ENCODE results near the gene ATP8A2.

The ATP8A2 gene

GRCh38 chr13:26025196-26025595, 653.4 kb downstream of the ATP8A2 start:
- TF ChIP-seq, protein P1, sequence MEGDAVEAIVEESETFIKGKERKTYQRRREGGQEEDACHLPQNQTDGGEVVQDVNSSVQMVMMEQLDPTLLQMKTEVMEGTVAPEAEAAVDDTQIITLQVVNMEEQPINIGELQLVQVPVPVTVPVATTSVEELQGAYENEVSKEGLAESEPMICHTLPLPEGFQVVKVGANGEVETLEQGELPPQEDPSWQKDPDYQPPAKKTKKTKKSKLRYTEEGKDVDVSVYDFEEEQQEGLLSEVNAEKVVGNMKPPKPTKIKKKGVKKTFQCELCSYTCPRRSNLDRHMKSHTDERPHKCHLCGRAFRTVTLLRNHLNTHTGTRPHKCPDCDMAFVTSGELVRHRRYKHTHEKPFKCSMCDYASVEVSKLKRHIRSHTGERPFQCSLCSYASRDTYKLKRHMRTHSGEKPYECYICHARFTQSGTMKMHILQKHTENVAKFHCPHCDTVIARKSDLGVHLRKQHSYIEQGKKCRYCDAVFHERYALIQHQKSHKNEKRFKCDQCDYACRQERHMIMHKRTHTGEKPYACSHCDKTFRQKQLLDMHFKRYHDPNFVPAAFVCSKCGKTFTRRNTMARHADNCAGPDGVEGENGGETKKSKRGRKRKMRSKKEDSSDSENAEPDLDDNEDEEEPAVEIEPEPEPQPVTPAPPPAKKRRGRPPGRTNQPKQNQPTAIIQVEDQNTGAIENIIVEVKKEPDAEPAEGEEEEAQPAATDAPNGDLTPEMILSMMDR (IDR thresholded peaks at IDR 0.05; ENCODE audit: borderline replicate concordance, control extremely low read depth, extremely low read depth, insufficient read depth, missing control alignments) = no peak
- in situ Hi-C loops (cut with MboI; ENCODE audit: low sequenced_read_pairs, unreplicated experiment) = no loop called here
- DNase-seq (ENCODE audit: low spot score) = no peak

DNA sequence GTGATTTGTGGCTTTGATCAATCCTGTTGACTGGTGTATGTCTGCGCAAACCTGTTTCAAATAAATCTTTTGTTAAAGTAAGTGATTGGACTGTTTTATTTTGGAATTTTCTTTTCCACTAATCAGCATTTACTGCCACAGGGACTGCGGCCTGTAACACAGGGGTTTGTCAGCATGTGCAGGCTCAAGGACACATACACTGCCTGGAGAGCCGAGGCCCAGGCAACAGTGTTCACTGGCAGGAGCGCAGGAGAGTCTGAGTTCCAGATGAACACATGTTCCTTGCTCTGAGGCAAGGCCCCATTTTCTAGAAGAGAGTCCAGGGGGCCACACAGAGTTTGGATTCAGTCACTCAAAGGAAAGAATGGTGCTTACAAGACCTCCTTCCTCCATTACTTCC, 654.0 kb downstream of the ATP8A2 start:
- in situ Hi-C loops (cut with MboI; ENCODE audit: low sequenced_read_pairs, unreplicated experiment) = no loop called here
- TF ChIP-seq, protein P1 (IDR thresholded peaks at IDR 0.05; ENCODE audit: borderline replicate concordance, control extremely low read depth, extremely low read depth, insufficient read depth, missing control alignments) = no peak
- DNase-seq (ENCODE audit: low spot score) = no peak

- in situ Hi-C loops (cut with MboI; ENCODE audit: low sequenced_read_pairs, unreplicated experiment) = no loop called here
- TF ChIP-seq, protein P1 (IDR thresholded peaks at IDR 0.05; ENCODE audit: borderline replicate concordance, control extremely low read depth, extremely low read depth, insufficient read depth, missing control alignments) = no peak
- no peak for DNase-seq (ENCODE audit: low spot score)
Observed at GRCh38 chr13:26026211-26026610, 654.4 kb downstream of the ATP8A2 start.

DNA sequence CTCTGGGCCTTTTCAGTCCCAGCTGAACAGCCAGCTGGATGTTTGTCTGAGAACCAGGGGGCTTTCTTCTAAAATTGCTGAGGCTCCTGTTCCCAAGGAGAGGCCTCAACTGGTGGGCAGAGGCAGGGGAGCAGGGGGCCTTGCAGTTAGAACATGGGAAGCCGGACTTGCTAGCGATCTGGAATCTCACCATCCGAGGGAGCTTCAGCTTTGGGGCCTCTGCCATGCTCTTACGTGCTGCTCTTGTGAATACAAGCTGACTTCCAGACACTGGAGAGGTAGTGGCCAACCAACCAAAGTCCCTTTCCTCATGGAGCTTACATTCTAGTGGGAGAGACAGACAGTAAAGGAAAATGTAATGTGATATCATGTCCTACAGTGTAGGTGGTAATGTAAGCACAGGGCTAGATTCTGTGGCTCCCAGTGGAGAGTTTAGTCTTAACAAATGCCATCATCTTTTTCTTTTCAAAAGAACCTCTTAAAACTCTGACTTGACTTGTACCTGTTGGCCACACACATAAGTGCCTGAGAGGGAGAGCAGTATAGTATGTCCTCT, 657.9 kb downstream of the ATP8A2 start:
- in situ Hi-C loops (cut with MboI; ENCODE audit: low sequenced_read_pairs, unreplicated experiment) = no loop called here
- DNase-seq (ENCODE audit: low spot score) = no peak
- TF ChIP-seq, protein P1 (IDR thresholded peaks at IDR 0.05; ENCODE audit: borderline replicate concordance, control extremely low read depth, extremely low read depth, insufficient read depth, missing control alignments) = no peak

GRCh38 chr13:26030331-26030730, 658.6 kb downstream of the ATP8A2 start:
- in situ Hi-C loops (cut with MboI; ENCODE audit: low sequenced_read_pairs, unreplicated experiment) = no loop called here
- no peak for DNase-seq (ENCODE audit: low spot score)
- TF ChIP-seq, protein P1 (IDR thresholded peaks at IDR 0.05; ENCODE audit: borderline replicate concordance, control extremely low read depth, extremely low read depth, insufficient read depth, missing control alignments) = no peak

DNA sequence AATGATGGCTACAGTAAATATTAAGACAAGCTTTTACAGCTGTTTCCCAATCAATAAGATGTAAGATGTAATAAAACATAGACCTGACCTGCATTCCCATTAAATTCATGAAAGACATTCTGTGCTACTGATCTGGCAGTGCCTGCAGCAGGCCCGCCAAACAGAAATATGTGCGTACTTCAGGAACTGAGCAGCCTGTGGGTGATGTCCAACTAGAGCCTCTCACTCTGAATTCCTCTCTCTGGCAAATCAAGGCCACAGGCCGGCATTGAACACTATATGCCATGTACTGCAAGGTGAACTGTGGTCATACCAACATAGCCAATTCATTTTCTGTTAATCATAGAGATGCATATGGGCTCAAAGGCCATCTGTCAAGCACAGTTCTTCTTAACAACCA, 662.2 kb downstream of the ATP8A2 start:
- TF ChIP-seq, protein P1 (IDR thresholded peaks at IDR 0.05; ENCODE audit: borderline replicate concordance, control extremely low read depth, extremely low read depth, insufficient read depth, missing control alignments) = no peak
- in situ Hi-C loops (cut with MboI; ENCODE audit: low sequenced_read_pairs, unreplicated experiment) = no loop called here
- no peak for DNase-seq (ENCODE audit: low spot score)
